Stimulated activated CD8-positive, alpha-beta memory T cell treated with anti-CD3 and anti-CD28 coated beads, Interleukin-7, amount 100 ng/mL, for 4 hours (primary cell): ENCODE data around the gene EEF2KMT.
"Not testable (repeated sequence)": the region's sequence is repeated elsewhere in the genome, so short reads cannot be mapped to it uniquely, and the experiment has no call there.

ENCODE experiments used
- DNase-seq, 2 donors: peaks; one replicate each; pipeline ENCODE4 v3.0.0-alpha.2; 2020; ENCODE audit warnings: low read depth in 2 of 2

The EEF2KMT gene

GRCh38 chr16:5070431-5071186 is 27.0 kb downstream of the EEF2KMT start:
- no peak for DNase-seq

GRCh38 chr16:5069854-5070253 is 27.7 kb downstream of the EEF2KMT start:
- DNase-seq, result no peak

- DNase-seq, result no peak
These were observed 28.5 kb downstream of the EEF2KMT start for GRCh38 chr16:5069048-5069447.

GRCh38 chr16:5066511-5066910 is 31.1 kb downstream of the EEF2KMT start:
- no peak for DNase-seq

- no peak for DNase-seq
These were observed 31.8 kb downstream of the EEF2KMT start, which contains the start of gene C16orf89 for GRCh38 chr16:5065813-5066212. TSS of gene C16orf89 (minus strand) at chr16:5065956. CDS start at chr16:5065908, 48 bp downstream.

- no peak for DNase-seq
These were observed 32.3 kb downstream of the EEF2KMT start for GRCh38 chr16:5065326-5065725.

GRCh38 chr16:5064915-5065314 is 32.7 kb downstream of the EEF2KMT start:
- no peak for DNase-seq

GRCh38 chr16:5062790-5063765 is 34.5 kb downstream of the EEF2KMT start:
- no peak for DNase-seq

- DNase-seq, result no peak
These were observed 35.5 kb downstream of the EEF2KMT start for GRCh38 chr16:5062051-5062450.

- DNase-seq, result no peak
These were observed 37.4 kb downstream of the EEF2KMT start for GRCh38 chr16:5060073-5060641.

GRCh38 chr16:5059386-5060072 is 38.1 kb downstream of the EEF2KMT start:
- DNase-seq, result no peak

GRCh38 chr16:5058476-5058875 is 39.1 kb downstream of the EEF2KMT start:
- no peak for DNase-seq

GRCh38 chr16:5056352-5056751 is 41.2 kb downstream of the EEF2KMT start:
- peak; percentile 12 to 30 for DNase-seq

- no peak for DNase-seq
These were observed 42.4 kb downstream of the EEF2KMT start for GRCh38 chr16:5054876-5055865.

GRCh38 chr16:5046914-5047313 is 50.7 kb downstream of the EEF2KMT start:
- no peak for DNase-seq

- DNase-seq, result no peak
These were observed 52.0 kb downstream of the EEF2KMT start for GRCh38 chr16:5045499-5046115.

GRCh38 chr16:5044581-5044980 is 53.0 kb downstream of the EEF2KMT start:
- DNase-seq, result not testable (repeated sequence)

- no peak for DNase-seq
These were observed 53.5 kb downstream of the EEF2KMT start for GRCh38 chr16:5044011-5044540.

- no peak for DNase-seq
These were observed 54.9 kb downstream of the EEF2KMT start for GRCh38 chr16:5042574-5043171.
